ENCODE results near the gene ZNF487.
"Not testable (repeated sequence)": the region's sequence is repeated elsewhere in the genome, so short reads cannot be mapped to it uniquely, and the experiment has no call there.

GRCh38 chr10:43465736-43466120, 28.8 kb downstream of the ZNF487 start:
- TF ChIP-seq, protein P1, sequence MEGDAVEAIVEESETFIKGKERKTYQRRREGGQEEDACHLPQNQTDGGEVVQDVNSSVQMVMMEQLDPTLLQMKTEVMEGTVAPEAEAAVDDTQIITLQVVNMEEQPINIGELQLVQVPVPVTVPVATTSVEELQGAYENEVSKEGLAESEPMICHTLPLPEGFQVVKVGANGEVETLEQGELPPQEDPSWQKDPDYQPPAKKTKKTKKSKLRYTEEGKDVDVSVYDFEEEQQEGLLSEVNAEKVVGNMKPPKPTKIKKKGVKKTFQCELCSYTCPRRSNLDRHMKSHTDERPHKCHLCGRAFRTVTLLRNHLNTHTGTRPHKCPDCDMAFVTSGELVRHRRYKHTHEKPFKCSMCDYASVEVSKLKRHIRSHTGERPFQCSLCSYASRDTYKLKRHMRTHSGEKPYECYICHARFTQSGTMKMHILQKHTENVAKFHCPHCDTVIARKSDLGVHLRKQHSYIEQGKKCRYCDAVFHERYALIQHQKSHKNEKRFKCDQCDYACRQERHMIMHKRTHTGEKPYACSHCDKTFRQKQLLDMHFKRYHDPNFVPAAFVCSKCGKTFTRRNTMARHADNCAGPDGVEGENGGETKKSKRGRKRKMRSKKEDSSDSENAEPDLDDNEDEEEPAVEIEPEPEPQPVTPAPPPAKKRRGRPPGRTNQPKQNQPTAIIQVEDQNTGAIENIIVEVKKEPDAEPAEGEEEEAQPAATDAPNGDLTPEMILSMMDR (IDR thresholded peaks at IDR 0.05) = not testable (repeated sequence)
- not testable (repeated sequence) for TF ChIP-seq EP300, POLR2AphosphoS5 (IDR thresholded peaks at IDR 0.05)
